RWPE2 (cell line): ENCODE results near the gene IRF8.

Experiments used
- ATAC-seq: fragments of 200-7000 bp; cut with Tn5 transposase; 3 replicates; pipeline ENCODE4 v1.9.1; 2021; ENCODE audit warnings: low read depth
- DNase-seq: peaks from one replicate; pipeline ENCODE4 v3.0.0-alpha.2; 2020; ENCODE audit warnings: low spot score
- H3K27ac ChIP-seq: fragments of 450-650 bp; 2 replicates; pipeline ENCODE4 v1.5.1; 2017; ENCODE audit warnings: mild to moderate bottlenecking; ENCODE audit not compliant: poor library complexity, severe bottlenecking
- H3K27me3 ChIP-seq: fragments of 250-450 bp; sonication (Bioruptor Pico); 2 replicates; pipeline ENCODE4 v1.5.1; 2021; ENCODE audit warnings: mild to moderate bottlenecking, moderate library complexity; ENCODE audit not compliant: insufficient read depth, poor library complexity, severe bottlenecking
- H3K36me3 ChIP-seq: fragments of 250-450 bp; sonication (Bioruptor Pico); 2 replicates; pipeline ENCODE4 v1.5.1; 2020; ENCODE audit warnings: low read depth, mild to moderate bottlenecking, moderate library complexity
- H3K4me1 ChIP-seq: fragments of 250-450 bp; sonication (Bioruptor Pico); 2 replicates; pipeline ENCODE4 v1.5.1; 2021; ENCODE audit warnings: mild to moderate bottlenecking, moderate library complexity; ENCODE audit not compliant: insufficient read depth, poor library complexity, severe bottlenecking
- H3K4me3 ChIP-seq: fragments of 250-450 bp; sonication (Bioruptor Pico); 2 replicates; pipeline ENCODE4 v1.5.1; 2021; ENCODE audit warnings: mild to moderate bottlenecking, moderate library complexity; ENCODE audit not compliant: severe bottlenecking
- H3K9me3 ChIP-seq: fragments of 250-450 bp; sonication (Bioruptor Pico); 2 replicates; pipeline ENCODE4 v1.5.1; 2021; ENCODE audit warnings: mild to moderate bottlenecking, moderate library complexity; ENCODE audit not compliant: severe bottlenecking
- CTCF ChIP-seq: fragments of 450-650 bp; IDR thresholded peaks from one replicate; pipeline ENCODE4 v1.5.1; 2017; ENCODE audit warnings: mild to moderate bottlenecking, moderate library complexity; ENCODE audit not compliant: poor library complexity, severe bottlenecking

IRF8 gene

GRCh38 chr16:85862476-85863383, 36.2 kb upstream of the IRF8 start:
- TF ChIP-seq CTCF = no peak
- Histone ChIP-seq H3K27ac (no peak overlapping the region), H3K4me1 (no peaks in the 10 kb centered on the region), H3K27me3 (peaks cover 11% of the 10 kb centered on the region), H3K9me3 (no peaks in the 10 kb centered on the region), H3K36me3 (no peaks in the 10 kb centered on the region), H3K4me3 (no peak overlapping the region)
- ATAC-seq (no peak), DNase-seq (no peak)

GRCh38 chr16:85863384-85863774, 35.6 kb upstream of the IRF8 start:
- no peak for DNase-seq
- Histone ChIP-seq H3K27ac (no peak overlapping the region), H3K4me1 (no peaks in the 10 kb centered on the region), H3K27me3 (peaks cover 11% of the 10 kb centered on the region), H3K36me3 (no peaks in the 10 kb centered on the region), H3K4me3 (no peak overlapping the region), H3K9me3 (no peaks in the 10 kb centered on the region)
- ATAC-seq = peak; percentile 88
- TF ChIP-seq CTCF = no peak

GRCh38 chr16:85864965-85865364, 34.0 kb upstream of the IRF8 start:
- TF ChIP-seq CTCF = no peak
- no peak for DNase-seq
- ATAC-seq = no peak
- Histone ChIP-seq H3K27me3 (peaks cover 19% of the 10 kb centered on the region), H3K9me3 (no peaks in the 10 kb centered on the region), H3K4me3 (no peak overlapping the region), H3K4me1 (no peaks in the 10 kb centered on the region), H3K27ac (no peak overlapping the region), H3K36me3 (no peaks in the 10 kb centered on the region)

- no peaks in the 10 kb centered on the region for H3K4me1 ChIP-seq
- TF ChIP-seq CTCF = no peak
- H3K27me3 ChIP-seq = peaks cover 35% of the 10 kb centered on the region
- ATAC-seq = no peak
- H3K9me3 ChIP-seq = no peaks in the 10 kb centered on the region
- H3K36me3 ChIP-seq = no peaks in the 10 kb centered on the region
- no peak overlapping the region for H3K27ac ChIP-seq
- H3K4me3 ChIP-seq = no peak overlapping the region
- DNase-seq = no peak
Measured at GRCh38 chr16:85867189-85867588, 31.8 kb upstream of the IRF8 start.

GRCh38 chr16:85868495-85868894, 30.5 kb upstream of the IRF8 start:
- Histone ChIP-seq H3K27me3 (peaks cover 38% of the 10 kb centered on the region), H3K4me3 (no peak overlapping the region), H3K9me3 (no peaks in the 10 kb centered on the region), H3K4me1 (no peaks in the 10 kb centered on the region), H3K36me3 (no peaks in the 10 kb centered on the region), H3K27ac (no peak overlapping the region)
- no peak for TF ChIP-seq CTCF
- no peak for ATAC-seq
- no peak for DNase-seq
